GM12878 (cell line): ENCODE measurements around the gene PPP2R5A. TPM values are rescaled to one million over a fixed set of nuclear protein-coding genes. Genes with fewer than 3 reads are reported as not detected.

Experiments
- ATAC-seq: fragments of 200-7000 bp; cut with Tn5 transposase; 3 replicates; pipeline ENCODE4 v1.9.1; 2020; ENCODE audit warnings: mild to moderate bottlenecking, moderate library complexity
- BruUV-seq: library from RNA; stranded (reverse); fragments of 400-500 nt; replicated peaks from 2 replicates; lab custom pipeline; 2021; lab: Mats Ljungman, UMichigan
- CTCF ChIA-PET: fragments of 300-600 bp; sonication (Branson Sonifier 250); formaldehyde crosslinking; extraction: SDS; loops from one replicate; lab custom pipeline; 2021; ENCODE audit warnings: inconsistent platforms; lab: Yijun Ruan, JAX
- POLR2A ChIA-PET: fragments of 350-600 bp; formaldehyde crosslinking; extraction: SDS; loops from one replicate; lab custom pipeline; 2021; ENCODE audit warnings: inconsistent platforms; lab: Charles Lee
- RAD21 ChIA-PET: fragments of 300-600 bp; sonication (Branson Sonifier 250); formaldehyde crosslinking; loops from one replicate; lab custom pipeline; 2023; ENCODE audit warnings: antibody characterized with exemption; ENCODE audit not compliant: unreplicated experiment; lab: Charles Lee
- SMC1A ChIA-PET: fragments of 300-600 bp; sonication (Branson Sonifier 250); formaldehyde crosslinking; loops from one replicate; lab custom pipeline; 2023; ENCODE audit not compliant: unreplicated experiment, uncharacterized antibody; lab: Charles Lee
- DNase-seq: peaks from one replicate; pipeline ENCODE4 v3.0.0-alpha.2; 2011; ENCODE audit warnings: low read depth, low spot score
- FAIRE-seq: peaks from 3 replicates; lab custom pipeline; 2011; peaks lifted over from hg19 to GRCh38; lab: Jason Lieb, UNC
- H2AFZ ChIP-seq: 2 replicates; pipeline ENCODE4 v1.6.0; 2011; ENCODE audit warnings: low read depth, low read length, control low read depth; ENCODE audit not compliant: control insufficient read depth
- H3K27ac ChIP-seq: 2 replicates; pipeline ENCODE4 v1.5.1; 2011; ENCODE audit warnings: control low read depth; ENCODE audit not compliant: control insufficient read depth, insufficient read depth
- H3K27me3 ChIP-seq, 2 experiments: replicated peaks in 1 of 2; 2 replicates each; pipeline versions ENCODE4 v1.6.0 to v1.6.1; 2011; ENCODE audit warnings: low read length in 1 of 2; ENCODE audit not compliant: control insufficient read depth in 2 of 2, insufficient read depth in 2 of 2
- H3K36me3 ChIP-seq, 2 experiments: 2 replicates each; pipeline ENCODE4 v1.5.1; 2011; ENCODE audit warnings: low read length in 1 of 2; ENCODE audit not compliant: control insufficient read depth in 2 of 2, insufficient read depth in 2 of 2
- H3K4me1 ChIP-seq: 2 replicates; pipeline ENCODE4 v1.6.1; 2011; ENCODE audit warnings: mild to moderate bottlenecking, low read length, moderate library complexity, mixed read lengths; ENCODE audit not compliant: control insufficient read depth, insufficient read depth
- H3K4me2 ChIP-seq: 2 replicates; pipeline ENCODE4 v1.6.0; 2011; ENCODE audit warnings: control low read depth; ENCODE audit not compliant: control insufficient read depth, insufficient read depth
- H3K4me3 ChIP-seq: fragments of 200-600 bp; sonication (generic); 2 replicates; pipeline ENCODE4 v1.5.1; 2016
- H3K79me2 ChIP-seq: 2 replicates; pipeline ENCODE4 v1.6.0; 2011; ENCODE audit warnings: low read length; ENCODE audit not compliant: control insufficient read depth, insufficient read depth
- H3K9ac ChIP-seq: 2 replicates; pipeline ENCODE4 v1.8.0; 2011; ENCODE audit warnings: low read length, control low read depth, mixed read lengths; ENCODE audit not compliant: control insufficient read depth, insufficient read depth
- H3K9me3 ChIP-seq: replicated peaks from 3 replicates; pipeline ENCODE4 v1.5.1; 2011; ENCODE audit warnings: mild to moderate bottlenecking, low read length; ENCODE audit not compliant: control insufficient read depth, insufficient read depth
- H4K20me1 ChIP-seq: 2 replicates; pipeline ENCODE4 v1.6.0; 2011; ENCODE audit not compliant: control insufficient read depth, insufficient read depth
- MYB ChIP-seq: fragments of 150-350 bp; IDR thresholded peaks from 2 replicates; pipeline ENCODE4 v1.6.1; 2014; ENCODE audit warnings: mild to moderate bottlenecking, low read depth, low read length, borderline replicate concordance
- RELA ChIP-seq: fragments of 450-650 bp; IDR thresholded peaks from 2 replicates; pipeline ENCODE4 v1.8.0; 2014; ENCODE audit warnings: borderline replicate concordance; ENCODE audit not compliant: partially characterized antibody
- STAT1 ChIP-seq: fragments of 450-650 bp; conservative IDR thresholded peaks from 2 replicates; pipeline ENCODE4 v1.6.1; 2014; ENCODE audit warnings: antibody characterized with exemption, mild to moderate bottlenecking
- ZBTB33 ChIP-seq: fragments of 450-650 bp; IDR thresholded peaks from 2 replicates; pipeline ENCODE4 v1.6.1; 2017; ENCODE audit warnings: mild to moderate bottlenecking
- ZNF24 ChIP-seq: fragments of 450-650 bp; IDR thresholded peaks from 2 replicates; pipeline ENCODE4 v1.6.1; 2017; ENCODE audit warnings: antibody characterized with exemption, mild to moderate bottlenecking
- WGBS: methylation state at CpG from one replicate; pipeline ENCODE4 v1.1.6; 2016; ENCODE audit warnings: low lambda C conversion rate; ENCODE audit not compliant: insufficient replicate concordance, insufficient coverage; ENCODE audit errors: missing lambda C conversion rate; 5-methylcytosine and 5-hydroxymethylcytosine counted together
- in situ Hi-C: fragments of 300-500 bp; cut with MboI; formaldehyde crosslinking; loops from 9 replicates; pipeline ENCODE4 v1.14.3; 2018; ENCODE audit warnings: mixed read lengths
- intact Hi-C: fragments of 100-400 bp; cut with micrococcal nuclease; formaldehyde crosslinking; loops from one replicate; pipeline ENCODE4 v1.14.2; 2022; ENCODE audit not compliant: unreplicated experiment
- polyA plus RNA-seq, 11 experiments: library from polyadenylated mRNA; depleted of rRNA in 4 of 11; unstranded in 6 of 11; stranded (reverse) in 5 of 11; fragments of >200 nt; fragmentation: Nextera tagmentation in 4 of 11; fragmentation: Illumina TruSeq in 1 of 11; extraction: Ambion mirVana in 4 of 11; extraction: Trizol in 1 of 11; gene quantifications; 1 replicate in 1 of 11; 2 replicates in 10 of 11; pipeline versions ENCODE4 v1.2.1 to v1.2.3, GENCODE V29; 2011 to 2016; ENCODE audit warnings: inconsistent platforms in 2 of 11, missing spikeins in 2 of 11, low read depth in 1 of 11
- total RNA-seq, 4 experiments: library from RNA; depleted of rRNA in 3 of 4; stranded (reverse); fragments of >200 nt in 3 of 4; fragmentation: Illumina TruSeq in 1 of 4; extraction: Trizol in 1 of 4; gene quantifications; 2 replicates each; pipeline versions ENCODE4 v1.2.1 to v1.2.3, GENCODE V29; 2013 to 2021

PPP2R5A gene
- total and polyA plus RNA-seq, 10 of the 15 experiments (the other 5 are each of a cell fraction or from before 2014, with no cell fraction given), result 15.4 to 40.6 (median 32.5) TPM

- H2AFZ ChIP-seq, result no peak overlapping the region
- H3K4me3 ChIP-seq, result no peak overlapping the region
- in situ Hi-C loops, result no loop called here
- no TSS peak for BruUV-seq
- H3K27me3 ChIP-seq, result no peaks in the 10 kb centered on the region
- no peak for TF ChIP-seq ZBTB33
- no peak for TF ChIP-seq MYB
- no peak for TF ChIP-seq RELA
- no peak for TF ChIP-seq ZNF24
- no peak for TF ChIP-seq STAT1
- H4K20me1 ChIP-seq, result no peaks in the 10 kb centered on the region
- H3K27ac ChIP-seq, result no peak overlapping the region
- ChIA-PET SMC1A (no interaction called here), CTCF (no interaction called here), RAD21 (no interaction called here), POLR2A (no interaction called here)
- H3K4me1 ChIP-seq, result peaks cover 4% of the 10 kb centered on the region; the same call in 1 of the 2 replicates
- peaks cover 13% of the 10 kb centered on the region for H3K79me2 ChIP-seq
- DNase-seq (no peak), ATAC-seq (no peak), FAIRE-seq (no peak)
- 70% methylated on average over 2 of the region's 2 CpGs for WGBS
- H3K36me3 ChIP-seq, result no peaks in the 10 kb centered on the region
- no peak overlapping the region for H3K4me2 ChIP-seq
- H3K9me3 ChIP-seq, result no peaks in the 10 kb centered on the region
- no peak overlapping the region for H3K9ac ChIP-seq
- intact Hi-C loops, result no loop called here
These were observed 3.6 kb upstream of the PPP2R5A start for GRCh38 chr1:212281590-212281989.
